ENCODE measurements around the gene MBOAT1.

MBOAT1 gene

GRCh38 chr6:20105838-20106237 is 106.4 kb downstream of the MBOAT1 start:
- DNase-seq (ENCODE audit: low read depth) = no peak
- TF ChIP-seq CTCF (IDR thresholded peaks at IDR 0.05; ENCODE audit: low read depth, low read length, missing control alignments) = no peak
- no peak overlapping the region for H3K4me3 ChIP-seq (ENCODE audit: low read depth, low read length)

GRCh38 chr6:20104696-20105095 is 107.6 kb downstream of the MBOAT1 start:
- no peak for TF ChIP-seq CTCF (IDR thresholded peaks at IDR 0.05; ENCODE audit: low read depth, low read length, missing control alignments)
- no peak overlapping the region for H3K4me3 ChIP-seq (ENCODE audit: low read depth, low read length)

GRCh38 chr6:20102397-20103073 is 109.7 kb downstream of the MBOAT1 start:
- H3K4me3 ChIP-seq (ENCODE audit: low read depth, low read length) = no peak overlapping the region
- TF ChIP-seq CTCF (IDR thresholded peaks at IDR 0.05; ENCODE audit: low read depth, low read length, missing control alignments) = no peak
- DNase-seq (ENCODE audit: low read depth) = no peak

More at GRCh38 chr6:20104696-20105095, 107.6 kb downstream of the MBOAT1 start:
- DNase-seq (ENCODE audit: low read depth) = no peak

- no peak for TF ChIP-seq CTCF (IDR thresholded peaks at IDR 0.05; ENCODE audit: low read depth, low read length, missing control alignments)
- no peak for DNase-seq (ENCODE audit: low read depth)
- H3K4me3 ChIP-seq (ENCODE audit: low read depth, low read length) = no peak overlapping the region
Observed at GRCh38 chr6:20099156-20099555, 113.1 kb downstream of the MBOAT1 start.

GRCh38 chr6:20098267-20098876 is 113.9 kb downstream of the MBOAT1 start:
- H3K4me3 ChIP-seq (ENCODE audit: low read depth, low read length) = no peak overlapping the region
- DNase-seq (ENCODE audit: low read depth) = no peak
- no peak for TF ChIP-seq CTCF (IDR thresholded peaks at IDR 0.05; ENCODE audit: low read depth, low read length, missing control alignments)

GRCh38 chr6:20096536-20096935 is 115.7 kb downstream of the MBOAT1 start:
- no peak overlapping the region for H3K4me3 ChIP-seq (ENCODE audit: low read depth, low read length)
- DNase-seq (ENCODE audit: low read depth) = no peak
- TF ChIP-seq CTCF (IDR thresholded peaks at IDR 0.05; ENCODE audit: low read depth, low read length, missing control alignments) = no peak

- no peak for TF ChIP-seq CTCF (IDR thresholded peaks at IDR 0.05; ENCODE audit: low read depth, low read length, missing control alignments)
- DNase-seq (ENCODE audit: low read depth) = no peak
- no peak overlapping the region for H3K4me3 ChIP-seq (ENCODE audit: low read depth, low read length)
Observed at GRCh38 chr6:20095436-20095835, 116.8 kb downstream of the MBOAT1 start.

Data from GM12864 (cell line).